PC-9 (cell line): Measurements from ENCODE around the gene YWHAH.

Source experiments
- CTCF ChIP-seq: fragments of 200-600 bp; sonication (generic); conservative IDR thresholded peaks from 2 replicates; pipeline ENCODE4 v1.6.1; 2017; ENCODE audit warnings: mixed run types, antibody characterized with exemption, mild to moderate bottlenecking, moderate library complexity
- EZH2 ChIP-seq: fragments of 200-600 bp; sonication (generic); IDR thresholded peaks from 2 replicates; pipeline ENCODE4 v1.8.0; 2017; ENCODE audit warnings: antibody characterized with exemption, low read depth

- no peak for TF ChIP-seq CTCF
- TF ChIP-seq EZH2 = no peak
These were observed 44.7 kb upstream of the YWHAH start for GRCh38 chr22:31899669-31900068.
